Testis (tissue), 2 donors: ENCODE measurements around the gene RPAP2.

Experiments
- CTCF ChIP-seq, 3 experiments: fragments of 450-650 bp in 2 of 3; fragments of 200-600 bp in 1 of 3; sonication (generic) in 1 of 3; IDR thresholded peaks; one replicate each; pipeline ENCODE4 v1.5.1; 2016 to 2019; ENCODE audit warnings: antibody characterized with exemption in 3 of 3, mild to moderate bottlenecking in 2 of 3, moderate library complexity in 1 of 3
- POLR2A ChIP-seq: fragments of 450-650 bp; IDR thresholded peaks from one replicate; pipeline ENCODE4 v1.6.1; 2017; ENCODE audit warnings: antibody characterized with exemption, mild to moderate bottlenecking, moderate library complexity

GRCh38 chr1:92363401-92363800 is 64.5 kb downstream of the RPAP2 start:
- TF ChIP-seq CTCF (IDR thresholded peaks at IDR 0.05) (no peak), POLR2A (no peak)
